Osteoblast (primary cell): Measurements from ENCODE around the gene FBXO44. TPM values are rescaled to one million over a fixed set of nuclear protein-coding genes. Genes with fewer than 3 reads are reported as not detected.

Experiments used
- DNase-seq: peaks from one replicate; pipeline ENCODE4 v3.0.0; 2011; ENCODE audit warnings: low spot score, mixed read lengths; ENCODE audit not compliant: insufficient read length; ENCODE audit errors: missing footprints
- H2AFZ ChIP-seq: 2 replicates; pipeline ENCODE4 v1.6.0; 2011; ENCODE audit warnings: mild to moderate bottlenecking, low read length
- H3K27ac ChIP-seq: 2 replicates; pipeline ENCODE4 v1.5.1; 2011; ENCODE audit warnings: mild to moderate bottlenecking, low read depth, low read length, moderate library complexity
- H3K27me3 ChIP-seq: 2 replicates; pipeline ENCODE4 v1.6.0; 2012; ENCODE audit warnings: mild to moderate bottlenecking, control low read depth, inconsistent platforms, low read length, moderate library complexity; ENCODE audit not compliant: insufficient read depth
- H3K36me3 ChIP-seq: 2 replicates; pipeline ENCODE4 v1.5.1; 2011; ENCODE audit warnings: mild to moderate bottlenecking, low read length, control low read depth, moderate library complexity; ENCODE audit not compliant: insufficient read depth
- H3K4me1 ChIP-seq: 2 replicates; pipeline ENCODE4 v1.5.1; 2011; ENCODE audit warnings: mild to moderate bottlenecking, low read length, control low read depth, moderate library complexity; ENCODE audit not compliant: insufficient read depth
- H3K4me2 ChIP-seq: 2 replicates; pipeline ENCODE4 v1.6.0; 2011; ENCODE audit warnings: mild to moderate bottlenecking, low read length; ENCODE audit not compliant: insufficient read depth
- H3K4me3 ChIP-seq: fragments of 200-600 bp; sonication (generic); 3 replicates; pipeline ENCODE4 v1.5.1; 2012; ENCODE audit warnings: mild to moderate bottlenecking, low read length, inconsistent platforms; ENCODE audit not compliant: insufficient read depth
- H3K79me2 ChIP-seq: 2 replicates; pipeline ENCODE4 v1.6.0; 2012; ENCODE audit warnings: mild to moderate bottlenecking, low read length, control low read depth, inconsistent platforms; ENCODE audit not compliant: insufficient read depth
- H3K9me3 ChIP-seq: 2 replicates; pipeline ENCODE4 v1.5.1; 2011; ENCODE audit warnings: low read depth, low read length, control low read depth
- H4K20me1 ChIP-seq: 2 replicates; pipeline ENCODE4 v1.6.0; 2012; ENCODE audit warnings: mild to moderate bottlenecking, low read length, control low read depth; ENCODE audit not compliant: insufficient read depth
- total RNA-seq: library from RNA; depleted of rRNA; stranded (reverse); fragments of >200 nt; gene quantifications from 2 replicates; pipeline ENCODE4 v1.2.3, GENCODE V29; 2012
- TF ChIP-seq, protein P1 (sequence below): IDR thresholded peaks from 2 replicates; pipeline ENCODE4 v1.5.1; 2011; ENCODE audit warnings: mild to moderate bottlenecking, low read depth, low read length, moderate library complexity; ENCODE audit errors: extremely low read depth

Gene FBXO44
- total RNA-seq, 1 donor: 16.3 TPM

DNA sequence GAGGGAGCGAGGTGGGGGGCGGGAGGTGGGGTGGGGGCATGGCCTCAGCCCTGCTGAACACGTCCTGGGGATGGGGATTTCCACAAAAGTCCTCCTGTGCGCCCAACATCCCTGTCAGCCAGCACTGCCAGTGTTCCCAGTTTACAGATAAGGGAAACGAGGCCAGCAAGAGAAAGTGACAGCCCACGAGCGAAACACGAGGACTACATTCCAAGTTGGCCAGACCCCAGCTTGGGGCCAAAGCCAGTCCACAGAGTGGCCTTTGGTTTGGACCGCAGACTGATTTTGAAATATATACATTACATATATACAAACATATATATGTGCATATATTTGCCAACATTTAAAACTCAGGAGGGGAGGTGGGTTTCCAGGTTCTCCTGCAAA is 5.4 kb upstream of the FBXO44 start:
- TF ChIP-seq, protein P1, sequence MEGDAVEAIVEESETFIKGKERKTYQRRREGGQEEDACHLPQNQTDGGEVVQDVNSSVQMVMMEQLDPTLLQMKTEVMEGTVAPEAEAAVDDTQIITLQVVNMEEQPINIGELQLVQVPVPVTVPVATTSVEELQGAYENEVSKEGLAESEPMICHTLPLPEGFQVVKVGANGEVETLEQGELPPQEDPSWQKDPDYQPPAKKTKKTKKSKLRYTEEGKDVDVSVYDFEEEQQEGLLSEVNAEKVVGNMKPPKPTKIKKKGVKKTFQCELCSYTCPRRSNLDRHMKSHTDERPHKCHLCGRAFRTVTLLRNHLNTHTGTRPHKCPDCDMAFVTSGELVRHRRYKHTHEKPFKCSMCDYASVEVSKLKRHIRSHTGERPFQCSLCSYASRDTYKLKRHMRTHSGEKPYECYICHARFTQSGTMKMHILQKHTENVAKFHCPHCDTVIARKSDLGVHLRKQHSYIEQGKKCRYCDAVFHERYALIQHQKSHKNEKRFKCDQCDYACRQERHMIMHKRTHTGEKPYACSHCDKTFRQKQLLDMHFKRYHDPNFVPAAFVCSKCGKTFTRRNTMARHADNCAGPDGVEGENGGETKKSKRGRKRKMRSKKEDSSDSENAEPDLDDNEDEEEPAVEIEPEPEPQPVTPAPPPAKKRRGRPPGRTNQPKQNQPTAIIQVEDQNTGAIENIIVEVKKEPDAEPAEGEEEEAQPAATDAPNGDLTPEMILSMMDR: no peak
- Histone ChIP-seq H3K27me3 (peaks cover 19% of the 10 kb centered on the region), H3K4me1 (no peaks in the 10 kb centered on the region), H3K79me2 (no peaks in the 10 kb centered on the region), H2AFZ (no peak overlapping the region), H3K4me3 (no peak overlapping the region), H4K20me1 (no peaks in the 10 kb centered on the region), H3K4me2 (no peak overlapping the region), H3K9me3 (no peaks in the 10 kb centered on the region), H3K27ac (no peak overlapping the region), H3K36me3 (no peaks in the 10 kb centered on the region)
- DNase-seq: peak; percentile 55

DNA sequence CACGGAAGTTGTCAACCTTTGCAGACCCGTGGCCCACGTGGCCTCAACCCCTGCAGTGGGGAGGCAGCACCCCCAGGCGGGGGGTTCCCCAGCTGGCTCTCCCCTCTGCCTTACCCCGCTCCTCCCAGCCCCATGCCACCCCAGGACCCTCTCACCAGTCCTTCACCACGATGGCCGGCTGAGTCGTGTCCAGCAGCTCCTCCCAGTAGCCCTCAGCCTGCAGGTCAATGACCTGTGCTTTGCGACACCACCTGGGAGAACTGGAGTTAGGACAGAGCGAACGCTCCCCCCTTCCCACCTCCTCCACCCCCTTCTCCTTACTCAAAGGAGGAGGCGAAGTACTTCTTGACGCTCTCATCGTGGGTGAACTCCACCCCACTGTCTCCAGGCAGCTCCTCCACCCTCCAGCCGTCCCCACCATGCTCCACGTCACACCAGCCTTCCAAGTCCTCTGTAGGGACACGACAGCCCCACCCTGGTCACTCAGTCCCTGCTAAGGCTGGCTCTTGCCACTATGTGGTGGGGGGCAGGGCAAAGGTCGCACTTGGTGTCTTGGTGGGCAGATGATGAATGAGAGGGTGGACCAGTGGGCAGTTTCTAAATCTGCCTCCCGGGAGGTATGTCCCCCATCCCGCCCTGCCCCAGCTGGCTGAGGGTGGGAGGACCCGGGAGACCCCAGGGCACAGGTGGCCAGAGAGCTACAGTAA is 4.9 kb upstream of the FBXO44 start:
- Histone ChIP-seq H3K4me3 (no peak overlapping the region), H3K79me2 (no peaks in the 10 kb centered on the region), H3K27ac (no peak overlapping the region), H3K27me3 (peaks cover 19% of the 10 kb centered on the region), H3K4me1 (no peaks in the 10 kb centered on the region), H3K9me3 (no peaks in the 10 kb centered on the region), H3K4me2 (no peak overlapping the region), H2AFZ (no peak overlapping the region), H4K20me1 (no peaks in the 10 kb centered on the region), H3K36me3 (no peaks in the 10 kb centered on the region)
- TF ChIP-seq, protein P1: no peak
- peak; percentile 73 for DNase-seq

DNA sequence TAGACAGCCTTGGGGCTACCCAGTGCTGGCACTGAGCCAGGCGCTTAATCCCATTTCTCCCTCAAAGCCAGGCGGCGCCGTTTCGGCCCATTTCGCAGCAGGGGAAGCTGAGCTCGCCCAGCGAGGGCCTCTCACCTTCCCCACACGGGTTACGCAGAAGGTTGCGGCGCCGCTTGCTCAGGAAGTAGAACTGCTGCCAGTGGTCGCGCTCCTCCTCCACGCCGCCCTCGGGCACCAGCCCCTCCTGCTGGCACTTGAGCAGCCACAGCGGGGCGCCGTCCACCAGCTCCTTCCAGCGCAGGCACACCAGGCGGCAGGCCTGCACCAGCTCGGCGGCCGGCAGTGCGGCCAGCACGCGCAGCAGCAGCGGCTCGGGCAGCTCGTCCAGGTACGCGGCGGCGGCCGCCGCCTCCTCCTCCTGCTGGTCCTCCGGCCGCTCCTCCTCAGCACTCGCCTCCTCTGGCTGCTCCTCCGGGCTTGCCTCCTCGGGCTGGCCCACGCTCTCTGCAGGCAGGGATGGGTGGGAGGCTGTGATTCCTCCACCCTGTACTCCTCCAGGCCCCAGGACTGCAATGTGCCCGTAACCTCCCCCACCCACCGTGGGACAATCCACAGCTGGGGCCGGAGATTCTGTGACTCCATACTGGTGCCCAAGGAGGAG is 4.2 kb upstream of the FBXO44 start:
- peak; percentile 99 for DNase-seq
- H3K4me2 ChIP-seq: peak overlapping the region; percentile 40
- no peak overlapping the region for H2AFZ ChIP-seq

DNA sequence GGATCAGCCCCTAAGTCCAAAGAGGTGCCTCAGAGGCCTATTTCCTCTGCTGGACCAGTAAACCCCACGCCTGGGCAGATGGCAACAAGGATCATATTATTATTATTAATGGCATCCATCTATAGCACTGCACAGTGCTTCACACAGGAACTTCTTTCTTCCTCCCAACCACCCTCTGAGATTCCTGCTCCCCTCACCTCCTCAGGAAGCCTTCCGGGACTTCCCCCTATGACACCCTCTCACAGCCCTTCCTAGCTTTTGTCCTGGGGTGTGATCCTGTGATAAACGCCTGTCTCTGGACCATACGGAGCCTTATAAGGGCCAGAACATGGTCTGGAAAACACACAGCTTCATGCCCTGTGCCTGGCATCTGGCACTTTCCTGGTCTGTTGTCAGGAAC is 3.7 kb upstream of the FBXO44 start:
- no peaks in the 10 kb centered on the region for H3K79me2 ChIP-seq
- no peaks in the 10 kb centered on the region for H4K20me1 ChIP-seq
- TF ChIP-seq, protein P1: no peak
- peak; percentile 41 for DNase-seq
- peaks cover 19% of the 10 kb centered on the region for H3K27me3 ChIP-seq
- H3K9me3 ChIP-seq: no peaks in the 10 kb centered on the region
- H3K4me2 ChIP-seq: no peak overlapping the region
- H3K27ac ChIP-seq: no peak overlapping the region
- no peak overlapping the region for H3K4me3 ChIP-seq
- no peak overlapping the region for H2AFZ ChIP-seq
- no peaks in the 10 kb centered on the region for H3K36me3 ChIP-seq
- H3K4me1 ChIP-seq: no peaks in the 10 kb centered on the region

More for the DNA sequence above, 4.2 kb upstream of the FBXO44 start:
- no peak overlapping the region for H3K27ac ChIP-seq
- no peak overlapping the region for H3K4me3 ChIP-seq
- H3K4me1 ChIP-seq: no peaks in the 10 kb centered on the region
- no peaks in the 10 kb centered on the region for H3K79me2 ChIP-seq
- TF ChIP-seq, protein P1: peak; percentile 60
- peaks cover 19% of the 10 kb centered on the region for H3K27me3 ChIP-seq
- no peaks in the 10 kb centered on the region for H3K36me3 ChIP-seq
- H4K20me1 ChIP-seq: no peaks in the 10 kb centered on the region
- H3K9me3 ChIP-seq: no peaks in the 10 kb centered on the region
